Measurements from ENCODE around the gene ZNF565. TPM values are rescaled to one million over a fixed set of nuclear protein-coding genes. Genes with fewer than 3 reads are reported as not detected.

The ZNF565 gene
- total RNA-seq, 1 donor from 2014 or later, result 6.2 TPM

GRCh38 chr19:36153126-36153525 lies 61.3 kb downstream of the ZNF565 start:
- no peak overlapping the region for H3K27ac Mint-ChIP-seq
- no peak overlapping the region for H3K4me3 Mint-ChIP-seq
- TF ChIP-seq, protein P1, sequence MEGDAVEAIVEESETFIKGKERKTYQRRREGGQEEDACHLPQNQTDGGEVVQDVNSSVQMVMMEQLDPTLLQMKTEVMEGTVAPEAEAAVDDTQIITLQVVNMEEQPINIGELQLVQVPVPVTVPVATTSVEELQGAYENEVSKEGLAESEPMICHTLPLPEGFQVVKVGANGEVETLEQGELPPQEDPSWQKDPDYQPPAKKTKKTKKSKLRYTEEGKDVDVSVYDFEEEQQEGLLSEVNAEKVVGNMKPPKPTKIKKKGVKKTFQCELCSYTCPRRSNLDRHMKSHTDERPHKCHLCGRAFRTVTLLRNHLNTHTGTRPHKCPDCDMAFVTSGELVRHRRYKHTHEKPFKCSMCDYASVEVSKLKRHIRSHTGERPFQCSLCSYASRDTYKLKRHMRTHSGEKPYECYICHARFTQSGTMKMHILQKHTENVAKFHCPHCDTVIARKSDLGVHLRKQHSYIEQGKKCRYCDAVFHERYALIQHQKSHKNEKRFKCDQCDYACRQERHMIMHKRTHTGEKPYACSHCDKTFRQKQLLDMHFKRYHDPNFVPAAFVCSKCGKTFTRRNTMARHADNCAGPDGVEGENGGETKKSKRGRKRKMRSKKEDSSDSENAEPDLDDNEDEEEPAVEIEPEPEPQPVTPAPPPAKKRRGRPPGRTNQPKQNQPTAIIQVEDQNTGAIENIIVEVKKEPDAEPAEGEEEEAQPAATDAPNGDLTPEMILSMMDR (IDR thresholded peaks at IDR 0.05), result no peak
- no peak for TF ChIP-seq EZH2phosphoT487 (IDR thresholded peaks at IDR 0.05)
- TF ChIP-seq EZH2 (IDR thresholded peaks at IDR 0.05), result no peak
- no peak for DNase-seq (ENCODE audit: low spot score)
- Histone ChIP-seq H3K9me3 (ENCODE audit: low read depth) (no peaks in the 10 kb centered on the region), H4K20me1 (ENCODE audit: low read depth) (no peaks in the 10 kb centered on the region), H3K4me3 (no peak overlapping the region), H3K27ac (no peak overlapping the region), H2AFZ (replicated peaks) (no peak overlapping the region), H3K79me2 (ENCODE audit: low read depth) (no peaks in the 10 kb centered on the region), H3K9ac (no peak overlapping the region), H3K4me1 (peaks cover 4% of the 10 kb centered on the region), H3F3A (ENCODE audit: low read depth) (no peaks in the 10 kb centered on the region), H3K27me3 (no peaks in the 10 kb centered on the region), H3K36me3 (no peaks in the 10 kb centered on the region), H3K4me2 (no peak overlapping the region)
- H3K36me3 Mint-ChIP-seq, result peaks cover 8% of the 10 kb centered on the region
- H3K4me1 Mint-ChIP-seq, result peaks cover 13% of the 10 kb centered on the region
- peaks cover 4% of the 10 kb centered on the region for H3K27me3 Mint-ChIP-seq (ENCODE audit: insufficient read depth, low read depth)
- no peaks in the 10 kb centered on the region for H3K9me3 Mint-ChIP-seq

- Histone ChIP-seq H3K9me3 (ENCODE audit: low read depth) (no peaks in the 10 kb centered on the region), H3K4me2 (no peak within 1 kb of the TSS), H3K27ac (no peak within 1 kb of the TSS), H2AFZ (replicated peaks) (no peak within 1 kb of the TSS), H3F3A (ENCODE audit: low read depth) (no peaks in the 10 kb centered on the region), H3K36me3 (no peaks in the 10 kb centered on the region), H3K4me1 (peaks cover 4% of the 10 kb centered on the region), H3K27me3 (no peaks in the 10 kb centered on the region), H3K79me2 (ENCODE audit: low read depth) (no peaks in the 10 kb centered on the region), H3K9ac (no peak within 1 kb of the TSS), H4K20me1 (ENCODE audit: low read depth) (no peaks in the 10 kb centered on the region), H3K4me3 (no peak within 1 kb of the TSS)
- Mint-ChIP-seq H3K27ac (no peak within 1 kb of the TSS), H3K4me3 (no peak within 1 kb of the TSS), H3K36me3 (peaks cover 11% of the 10 kb centered on the region), H3K27me3 (ENCODE audit: insufficient read depth, low read depth) (peaks cover 4% of the 10 kb centered on the region), H3K9me3 (no peaks in the 10 kb centered on the region), H3K4me1 (peaks cover 13% of the 10 kb centered on the region)
- DNase-seq (ENCODE audit: low spot score), result no peak
- TF ChIP-seq, protein P1 (IDR thresholded peaks at IDR 0.05), result no peak
- no peak for TF ChIP-seq EZH2 (IDR thresholded peaks at IDR 0.05)
- no peak for TF ChIP-seq EZH2phosphoT487 (IDR thresholded peaks at IDR 0.05)
Observed at GRCh38 chr19:36152352-36153091, 61.9 kb downstream of the ZNF565 start, which contains the start of gene COX7A1. TSS of gene COX7A1 (minus strand) at chr19:36152447. CDS start at chr19:36152407, 40 bp downstream.

GRCh38 chr19:36152019-36152351 lies 62.5 kb downstream of the ZNF565 start:
- no peaks in the 10 kb centered on the region for H3K36me3 ChIP-seq

More at GRCh38 chr19:36152019-36152351, 62.5 kb downstream of the ZNF565 start:
- H4K20me1 ChIP-seq (ENCODE audit: low read depth), result no peaks in the 10 kb centered on the region
- H3K4me2 ChIP-seq, result no peak overlapping the region
- Mint-ChIP-seq H3K36me3 (peaks cover 13% of the 10 kb centered on the region), H3K4me3 (no peak overlapping the region), H3K9me3 (no peaks in the 10 kb centered on the region), H3K27ac (no peak overlapping the region), H3K27me3 (ENCODE audit: insufficient read depth, low read depth) (peaks cover 4% of the 10 kb centered on the region), H3K4me1 (peaks cover 11% of the 10 kb centered on the region)
- no peak overlapping the region for H3K4me3 ChIP-seq
- TF ChIP-seq, protein P1 (IDR thresholded peaks at IDR 0.05), result no peak
- TF ChIP-seq EZH2phosphoT487 (IDR thresholded peaks at IDR 0.05) (no peak), EZH2 (IDR thresholded peaks at IDR 0.05) (no peak)
- no peak overlapping the region for H2AFZ ChIP-seq (replicated peaks)
- DNase-seq (ENCODE audit: low spot score), result no peak
- no peak overlapping the region for H3K9ac ChIP-seq
- H3K79me2 ChIP-seq (ENCODE audit: low read depth), result no peaks in the 10 kb centered on the region
- no peaks in the 10 kb centered on the region for H3F3A ChIP-seq (ENCODE audit: low read depth)
- H3K27ac ChIP-seq, result no peak overlapping the region
- no peaks in the 10 kb centered on the region for H3K9me3 ChIP-seq (ENCODE audit: low read depth)
- H3K27me3 ChIP-seq, result no peaks in the 10 kb centered on the region
- H3K4me1 ChIP-seq, result peaks cover 4% of the 10 kb centered on the region

All from neural progenitor cell (in vitro differentiated cells).